ENCODE results near the gene PDSS2.
"Not testable (repeated sequence)": the region's sequence is repeated elsewhere in the genome, so short reads cannot be mapped to it uniquely, and the experiment has no call there.

- not testable (repeated sequence) for TF ChIP-seq CTCF (IDR thresholded peaks at IDR 0.05); ZFX (IDR thresholded peaks at IDR 0.05; ENCODE audit: borderline replicate concordance)
Measured at GRCh38 chr6:107425951-107426350, 33.4 kb downstream of the PDSS2 start.

Data from 22Rv1 (cell line).